NCI-H1105 (cell line): ENCODE measurements around the gene PDE10A.
"Not testable (repeated sequence)": the region's sequence is repeated elsewhere in the genome, so short reads cannot be mapped to it uniquely, and the experiment has no call there.

Experiments used
- DNase-seq: peaks from one replicate; lab custom pipeline; 2025; lab: John Stamatoyannopoulos, UW

Gene PDE10A

DNA sequence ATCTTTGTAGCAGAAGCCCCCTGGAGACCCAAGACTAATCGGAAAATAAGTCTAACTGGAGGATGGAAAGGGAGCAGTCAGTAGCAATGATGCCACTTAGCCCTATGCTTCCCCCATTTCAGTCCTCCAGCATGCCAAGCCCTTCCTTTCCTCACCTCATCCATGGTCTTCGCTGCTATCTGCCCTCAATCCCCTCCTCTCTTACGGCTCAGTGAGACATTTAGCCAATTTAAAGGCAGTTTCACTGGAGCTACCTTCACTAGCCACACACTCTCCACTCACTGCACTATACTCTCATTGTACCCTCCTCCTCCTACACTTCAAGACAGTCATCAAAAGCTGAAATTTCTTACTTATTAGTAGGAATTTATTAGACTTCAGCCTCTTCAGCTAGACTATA lies 111.2 kb downstream of the PDE10A start:
- no peak for DNase-seq

DNA sequence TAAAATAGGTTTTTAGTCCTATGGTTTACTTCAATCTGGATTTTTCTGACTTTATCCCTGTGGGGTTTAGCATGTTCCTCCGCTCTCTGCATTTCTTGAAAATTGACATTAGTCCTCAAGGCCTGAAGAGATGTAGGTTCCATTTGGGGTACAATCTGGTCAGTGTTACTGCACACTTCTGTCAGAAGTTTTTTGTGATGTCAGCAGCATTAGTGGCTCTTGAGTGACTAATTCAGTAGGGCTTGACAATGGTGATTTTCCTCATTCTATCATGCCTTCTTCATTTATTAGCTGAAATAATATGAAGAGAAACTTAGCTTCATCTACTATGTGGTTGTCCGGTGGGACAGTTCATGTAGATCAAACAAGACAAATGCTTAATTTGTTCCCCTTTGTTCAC lies 114.6 kb downstream of the PDE10A start:
- DNase-seq = no peak

DNA sequence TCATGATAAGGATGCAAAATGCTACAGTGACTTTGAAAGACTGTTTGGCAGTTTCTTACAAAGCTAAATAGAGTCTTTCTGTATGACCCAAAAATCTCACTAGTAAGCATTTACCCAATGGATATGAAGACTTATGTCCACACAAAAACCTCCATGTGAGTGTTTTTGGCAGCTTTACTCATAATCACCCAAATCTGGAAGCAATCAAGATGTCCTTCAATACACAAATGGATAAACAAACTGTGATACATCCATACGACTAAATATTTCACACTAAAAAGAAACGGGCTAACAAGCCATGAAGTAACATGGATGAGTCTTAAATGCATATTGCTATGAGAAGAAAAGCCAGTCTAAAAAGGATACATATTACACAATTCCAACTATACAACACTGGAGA lies 117.2 kb downstream of the PDE10A start:
- DNase-seq = no peak

DNA sequence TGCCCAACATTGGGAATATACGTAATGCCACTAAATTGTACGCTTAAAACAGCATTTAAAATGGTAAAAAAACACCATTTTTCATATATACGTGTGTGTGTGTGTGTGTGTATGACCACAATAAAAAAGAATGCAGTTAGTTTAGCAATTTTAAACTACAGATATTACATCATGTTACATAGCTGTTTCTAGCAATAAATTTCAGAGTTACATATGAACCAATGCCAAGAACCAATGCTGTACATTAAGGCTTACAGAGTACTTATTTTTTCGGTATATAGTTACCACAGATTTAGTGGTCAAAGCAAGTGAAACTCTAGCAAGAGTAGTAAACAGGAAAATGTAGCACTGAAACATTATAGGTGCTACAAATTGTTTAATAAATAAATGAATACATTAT lies 119.3 kb downstream of the PDE10A start:
- no peak for DNase-seq

DNA sequence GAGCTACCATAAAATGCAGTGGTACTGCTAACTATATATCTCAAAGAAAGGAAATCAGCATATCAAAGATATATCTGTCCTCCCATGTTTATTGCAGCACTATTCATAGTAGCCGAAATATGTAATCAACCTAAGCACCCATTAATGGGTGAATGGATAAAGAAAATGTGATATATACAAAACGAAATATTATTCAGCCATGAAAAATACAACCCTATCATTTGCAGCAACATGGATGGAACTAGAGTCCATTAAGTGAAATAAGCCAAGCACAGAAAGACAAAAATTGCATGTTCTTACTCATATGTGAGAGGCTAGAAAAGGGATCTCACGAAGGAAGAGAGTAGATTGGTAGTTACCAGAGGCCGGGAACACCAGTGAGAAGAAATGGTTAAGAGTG lies 126.1 kb downstream of the PDE10A start:
- DNase-seq = no peak

DNA sequence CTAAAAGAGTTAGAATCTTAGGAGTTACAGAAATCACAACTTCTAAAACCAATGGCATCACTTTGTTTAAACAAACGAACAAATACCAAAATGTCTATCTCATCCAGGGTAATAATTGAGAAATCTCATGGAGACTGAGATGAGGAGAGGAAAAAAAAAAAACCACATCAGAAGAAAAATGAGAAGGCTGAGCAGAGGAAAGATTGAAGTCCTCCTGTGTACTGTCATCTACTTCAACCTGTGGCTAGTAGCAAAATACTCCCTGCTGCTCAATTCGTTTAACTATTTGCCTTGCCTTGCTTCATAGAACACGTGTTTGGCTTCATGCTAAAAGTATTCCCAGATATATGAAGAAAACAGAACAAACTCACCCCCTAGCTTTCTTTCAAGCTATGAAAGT lies 143.7 kb downstream of the PDE10A start:
- no peak for DNase-seq

DNA sequence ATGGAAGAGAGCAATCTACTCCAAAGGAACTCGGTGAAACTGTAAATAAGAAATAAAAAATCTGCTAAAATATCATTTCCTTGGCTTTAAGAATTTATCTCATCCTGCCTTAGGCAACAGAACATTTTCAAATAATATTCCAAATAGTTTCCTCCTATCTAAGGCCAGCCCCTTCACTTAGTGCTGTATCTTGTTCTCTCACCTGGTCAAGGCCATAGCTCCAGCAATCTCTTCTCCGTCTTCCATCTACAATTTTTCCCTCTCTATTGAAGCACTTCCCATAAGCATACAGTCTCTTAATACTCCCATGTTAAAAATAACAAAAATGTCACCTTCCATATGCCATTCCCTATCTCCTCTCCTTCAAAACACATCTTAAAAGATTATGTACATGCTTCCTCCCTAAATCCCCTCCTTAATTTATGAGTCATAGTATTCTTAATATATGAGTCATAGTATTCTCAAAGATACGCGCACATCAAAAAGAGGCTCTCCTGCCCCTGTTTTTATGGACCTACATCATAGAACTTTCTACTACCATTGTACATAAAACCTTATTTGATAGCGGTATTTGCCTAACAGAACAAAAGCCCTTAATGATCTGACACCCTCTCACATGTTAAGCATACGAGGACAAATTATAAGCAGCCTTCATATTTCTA lies 146.9 kb downstream of the PDE10A start:
- DNase-seq = no peak

DNA sequence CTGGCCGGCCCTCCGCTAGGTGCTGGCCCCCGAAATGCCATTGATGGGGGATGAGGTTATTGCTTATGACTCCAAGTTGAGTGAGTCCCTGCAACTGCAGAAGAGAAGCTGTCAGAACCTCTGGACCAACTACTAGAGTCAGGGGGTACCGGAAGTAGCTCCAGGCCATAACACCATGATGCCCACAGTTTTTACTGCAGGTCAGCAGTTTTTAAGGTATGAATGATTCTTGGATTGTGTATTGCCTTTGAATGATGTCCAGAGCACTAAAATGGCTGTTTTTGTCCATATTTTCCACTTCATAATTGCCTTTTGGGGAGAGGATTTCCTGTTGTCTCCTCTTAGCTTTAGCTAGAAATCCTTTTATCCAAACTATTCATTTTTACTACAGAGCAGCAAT lies 148.4 kb downstream of the PDE10A start:
- DNase-seq = no peak

DNA sequence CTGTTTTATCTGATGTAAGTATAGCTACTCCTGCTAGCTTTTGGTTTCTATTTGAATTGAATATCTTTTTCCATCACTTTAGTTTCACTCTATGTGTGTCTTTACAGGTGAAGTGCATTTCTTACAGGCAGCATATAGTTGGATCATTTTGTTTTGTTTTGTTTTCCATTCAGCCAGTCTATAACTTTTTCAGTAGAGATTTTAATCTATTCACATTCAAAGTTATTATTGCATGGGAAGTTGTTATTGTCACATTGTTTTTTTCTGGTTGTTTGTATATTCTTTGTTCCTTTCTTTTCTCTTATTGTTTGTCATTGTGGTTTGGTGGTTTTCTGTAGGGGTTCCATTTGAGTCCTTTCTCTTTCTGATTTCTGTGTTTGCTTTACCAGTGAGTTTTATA lies 151.2 kb downstream of the PDE10A start:
- no peak for DNase-seq

DNA sequence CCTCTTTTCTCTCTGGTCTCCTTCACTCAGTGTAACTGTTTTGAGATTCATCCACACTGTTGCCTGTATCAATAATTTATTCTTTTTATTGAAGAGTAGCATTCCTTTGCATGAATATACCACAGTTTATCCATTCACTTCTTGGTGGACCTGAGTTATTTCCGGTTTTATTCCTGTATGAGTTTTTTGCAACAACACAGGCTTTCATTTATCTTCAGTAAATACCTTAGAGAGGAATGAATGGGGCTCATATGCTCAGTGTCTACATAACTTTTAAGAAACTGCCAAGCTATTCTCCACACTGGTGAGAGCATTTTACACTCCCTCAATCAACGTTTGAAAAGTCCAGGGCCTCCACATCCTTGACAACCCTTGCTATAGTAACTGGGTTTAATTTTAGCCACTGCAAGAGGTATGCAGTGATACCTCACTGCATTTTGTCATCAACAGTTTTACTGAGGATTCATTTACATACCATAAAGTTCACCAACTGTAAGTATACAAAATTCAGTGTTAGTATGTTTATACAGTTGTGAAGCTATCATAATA lies 154.6 kb downstream of the PDE10A start:
- DNase-seq = no peak

DNA sequence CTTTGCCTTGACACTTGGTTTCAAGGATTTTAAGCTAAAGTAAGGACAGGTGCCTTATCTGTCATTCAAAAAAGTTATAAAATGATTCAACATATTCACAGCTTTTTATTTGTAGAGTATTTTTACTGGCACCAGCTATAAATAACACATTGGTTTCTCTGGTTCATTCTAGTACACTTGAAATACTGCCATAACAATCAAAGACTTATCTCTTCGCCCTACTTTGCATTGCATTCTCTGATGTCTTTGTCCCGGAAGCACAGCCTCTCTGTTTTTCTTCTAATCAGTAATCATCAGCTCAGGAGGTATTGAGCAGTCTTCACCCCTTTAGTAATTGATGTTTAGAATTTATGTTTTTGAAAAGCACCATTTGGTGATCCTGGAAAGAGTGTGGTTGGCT lies 156.4 kb downstream of the PDE10A start:
- no peak for DNase-seq

DNA sequence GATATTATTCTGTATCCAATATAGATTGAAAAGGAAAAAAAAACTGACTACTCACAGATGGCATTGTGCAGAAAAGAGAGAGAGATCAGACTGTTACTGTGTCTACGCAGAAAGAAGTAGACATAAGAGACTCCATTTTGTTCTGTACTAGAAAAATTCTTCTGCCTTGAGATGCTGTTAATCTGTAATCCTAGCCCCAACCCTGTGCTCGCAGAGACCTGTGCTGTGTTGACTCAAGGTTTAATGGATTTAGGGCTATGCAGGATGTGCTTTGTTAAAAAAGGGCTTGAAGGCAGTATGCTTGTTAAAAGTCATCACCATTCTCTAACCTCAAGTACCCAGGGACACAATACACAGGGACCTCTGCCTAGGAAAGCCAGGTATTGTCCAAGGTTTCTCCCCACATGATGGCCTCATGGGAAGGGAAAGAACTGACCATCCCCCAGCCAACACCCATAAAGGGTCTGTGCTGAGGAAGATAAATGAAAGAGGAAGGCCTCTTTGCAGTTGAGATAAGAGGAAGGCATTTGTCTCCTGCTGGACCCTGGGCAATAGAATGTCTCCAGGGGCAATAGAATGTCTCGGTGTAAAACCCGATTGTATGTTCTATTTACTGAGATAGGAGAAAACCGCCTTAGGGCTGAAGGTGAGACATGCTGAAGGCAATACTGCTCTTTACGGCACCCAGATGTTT lies 162.7 kb downstream of the PDE10A start:
- not testable (repeated sequence) for DNase-seq

DNA sequence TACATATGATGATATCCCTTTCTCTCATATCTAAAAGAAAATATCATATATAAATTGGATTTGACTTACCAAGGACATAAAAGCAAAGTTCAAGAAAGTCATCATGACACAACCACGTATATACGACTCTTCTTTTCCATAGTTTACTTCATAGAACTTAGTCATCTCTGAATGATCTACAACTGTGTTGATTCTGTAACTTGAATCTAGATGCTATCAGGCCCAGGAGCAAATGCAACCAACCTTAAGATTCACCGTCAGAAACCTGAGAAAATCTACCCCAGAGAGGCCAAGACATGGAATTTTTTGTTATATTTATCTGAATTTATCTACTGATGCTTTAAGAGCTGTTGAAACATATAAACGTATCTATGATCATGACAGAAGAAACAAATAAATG lies 165.6 kb downstream of the PDE10A start:
- no peak for DNase-seq

DNA sequence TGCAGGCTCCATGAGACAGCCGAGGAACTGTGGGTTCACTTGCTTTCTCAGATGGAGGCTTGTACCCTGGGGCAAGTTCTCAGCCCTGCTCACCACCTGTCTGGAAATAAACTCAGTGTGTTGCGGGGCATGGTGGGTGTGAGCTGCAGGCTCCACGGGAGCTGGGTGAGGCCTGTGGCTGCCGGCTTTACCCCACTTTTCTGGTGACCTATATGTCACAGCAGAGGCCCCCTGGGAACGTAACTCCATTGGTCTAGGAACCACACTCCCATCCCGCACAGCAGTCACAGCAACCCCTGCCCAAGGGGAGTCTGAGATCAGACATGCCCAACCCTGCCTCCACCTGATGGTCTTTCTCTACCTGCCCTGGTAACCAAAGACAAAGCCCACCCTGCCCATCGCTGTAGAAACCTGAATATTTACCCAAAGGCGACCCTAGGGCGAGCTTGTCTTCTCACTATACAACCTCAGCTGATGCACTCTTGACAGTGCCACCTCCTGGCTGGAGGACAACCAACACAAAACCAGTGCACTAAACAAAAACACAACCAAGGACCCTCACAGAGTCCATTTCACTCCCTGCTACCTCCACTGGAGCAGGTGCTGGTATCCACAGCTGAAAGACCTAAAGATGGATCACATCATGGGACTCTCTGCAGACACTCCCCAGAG lies 174.3 kb downstream of the PDE10A start:
- no peak for DNase-seq

DNA sequence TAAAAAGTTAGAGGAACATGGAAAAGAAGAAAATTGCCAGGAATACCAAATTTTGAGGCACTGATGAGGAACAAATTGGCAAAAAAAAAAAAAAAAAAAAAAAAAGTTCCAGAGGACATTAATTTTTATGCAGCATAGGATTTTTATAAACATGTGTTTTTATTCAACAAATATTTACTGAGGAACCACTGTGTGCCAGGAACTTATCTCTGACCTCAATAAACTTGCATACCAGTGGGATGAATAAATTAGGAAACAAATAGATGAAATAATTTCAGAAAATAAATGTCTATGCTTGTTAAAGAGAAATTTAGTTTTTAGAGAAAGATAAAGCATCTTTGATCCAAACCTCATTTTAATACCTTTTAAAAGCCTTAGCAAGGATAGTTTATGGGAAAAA lies 175.1 kb downstream of the PDE10A start:
- no peak for DNase-seq

DNA sequence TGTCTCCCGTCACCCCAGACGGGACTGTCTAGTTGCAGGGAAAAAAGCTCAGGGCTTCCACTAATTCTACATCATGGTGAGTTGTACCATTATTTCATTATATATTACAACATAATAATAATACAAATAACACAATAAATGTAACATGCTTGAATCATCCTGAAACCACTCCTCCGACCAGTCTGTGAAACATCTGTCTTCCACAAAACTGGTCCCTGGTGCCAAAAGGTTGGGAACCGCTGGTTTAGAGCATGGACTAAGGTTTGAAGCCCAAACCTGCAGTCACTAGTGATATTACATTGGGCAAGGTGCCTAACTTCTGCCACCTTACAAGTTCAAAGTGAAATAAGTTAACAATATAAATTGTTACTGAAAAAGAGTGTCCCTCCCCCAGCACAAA lies 175.7 kb downstream of the PDE10A start:
- DNase-seq = no peak

DNA sequence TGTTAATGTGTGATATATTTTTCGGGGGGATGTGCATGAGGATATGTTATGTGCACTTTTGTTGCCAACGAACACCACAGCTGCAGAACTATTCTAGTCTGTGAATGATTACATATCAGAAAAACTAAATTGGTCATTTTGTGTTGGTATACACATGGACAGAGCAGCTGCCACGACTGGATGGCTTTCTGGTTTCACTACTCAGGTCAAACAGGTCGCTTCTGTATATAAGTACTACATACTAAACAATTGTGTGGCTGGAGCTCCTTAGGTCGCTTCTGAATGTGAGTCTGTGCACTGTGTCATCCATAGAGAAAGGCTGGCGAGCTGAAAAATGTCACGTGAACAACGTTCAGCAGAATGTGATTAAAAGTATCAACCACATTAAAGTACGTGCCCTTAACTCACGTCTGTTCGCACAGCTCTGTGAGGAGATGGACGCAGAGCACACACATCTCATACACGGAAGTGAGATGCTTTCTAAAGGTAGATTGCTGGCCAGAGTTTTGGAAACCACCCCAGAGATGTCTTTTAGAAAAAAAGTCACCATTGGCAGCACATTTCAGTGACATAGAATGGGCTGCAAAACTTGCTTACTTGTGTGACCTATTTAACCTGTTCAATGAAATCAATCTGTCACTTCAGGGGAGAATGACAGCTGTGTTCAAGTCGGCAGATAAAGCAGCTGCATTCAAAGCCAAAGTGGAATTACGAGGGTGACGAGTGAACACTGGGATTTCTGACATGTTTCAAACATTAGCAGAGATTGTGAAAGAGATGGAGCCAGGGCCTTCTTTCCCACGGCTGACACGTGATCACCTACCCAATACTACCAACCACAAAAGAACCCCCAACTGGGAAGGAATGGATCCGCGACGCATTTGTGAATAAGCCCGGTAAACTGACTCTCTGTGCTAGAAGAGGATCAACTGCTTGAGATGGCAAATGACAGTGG lies 176.6 kb downstream of the PDE10A start:
- no peak for DNase-seq

DNA sequence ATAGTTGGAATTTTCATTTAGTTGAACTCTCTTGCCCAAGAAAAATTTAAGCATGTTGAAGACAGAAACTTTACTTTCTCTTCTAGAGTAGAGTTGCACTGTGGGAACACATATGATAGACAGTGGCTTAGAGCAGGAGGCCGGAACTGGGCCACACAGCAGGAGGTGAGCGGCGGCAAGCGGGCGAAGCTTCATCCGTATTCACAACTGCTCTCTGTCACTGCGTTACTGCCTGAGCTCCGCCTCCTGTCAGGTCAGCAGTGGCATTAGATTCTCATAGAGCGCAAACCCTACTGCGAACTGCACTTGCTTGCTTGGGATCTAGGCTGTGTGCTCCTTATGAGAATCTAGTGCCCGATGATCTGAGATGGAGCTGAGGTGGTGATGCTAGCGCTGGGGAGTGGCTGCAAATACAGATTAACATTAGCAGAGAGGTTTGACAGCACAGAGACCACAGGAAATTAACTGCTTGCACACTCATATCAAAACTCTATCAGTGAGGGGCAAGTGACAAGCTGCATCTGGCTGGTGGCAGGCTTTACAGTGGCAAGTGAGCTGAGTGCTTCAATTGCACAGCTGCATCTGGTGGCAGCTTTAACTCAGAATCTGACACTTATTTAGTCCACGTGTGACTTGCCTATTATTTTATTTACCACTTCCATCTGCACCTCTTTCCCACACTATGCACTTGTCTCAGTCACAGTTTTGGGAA lies 178.7 kb downstream of the PDE10A start:
- DNase-seq = no peak

DNA sequence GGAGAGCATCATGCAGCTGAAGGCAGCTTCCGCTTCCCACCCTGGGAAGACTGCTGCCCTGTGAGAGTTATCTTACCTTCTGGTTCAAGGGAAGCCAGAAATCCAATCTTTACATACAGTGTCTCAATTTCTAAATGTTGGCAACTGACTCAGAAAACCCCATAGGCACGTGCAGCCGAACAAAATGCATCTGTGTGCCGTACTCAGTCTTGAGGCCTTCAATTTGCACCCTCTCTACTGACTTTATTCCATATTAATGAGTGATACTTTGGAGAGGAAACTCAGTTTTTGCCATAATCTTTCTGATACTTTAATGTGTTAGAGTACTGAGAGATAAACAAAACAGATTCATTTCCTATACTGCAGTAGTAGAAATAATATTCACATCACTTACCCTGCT lies 181.1 kb downstream of the PDE10A start:
- no peak for DNase-seq

DNA sequence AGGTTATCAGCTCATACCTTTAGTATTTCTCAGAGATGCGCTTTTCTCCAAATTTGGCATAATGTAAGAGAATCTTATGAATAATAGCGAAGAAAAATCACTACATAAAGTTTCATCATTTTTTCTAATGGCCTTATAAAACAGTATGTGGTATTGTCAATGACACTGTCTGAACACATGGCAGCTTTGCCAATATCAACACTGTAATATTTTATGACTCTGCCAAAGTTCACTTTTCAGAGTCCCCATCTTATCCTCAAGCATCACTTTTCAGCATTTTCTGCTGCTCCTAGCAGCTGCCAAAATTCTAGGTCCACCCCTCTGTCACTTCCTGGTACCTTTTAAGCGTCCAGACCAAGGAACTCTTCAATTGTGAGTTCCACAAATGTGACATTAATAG lies 182.1 kb downstream of the PDE10A start:
- no peak for DNase-seq

DNA sequence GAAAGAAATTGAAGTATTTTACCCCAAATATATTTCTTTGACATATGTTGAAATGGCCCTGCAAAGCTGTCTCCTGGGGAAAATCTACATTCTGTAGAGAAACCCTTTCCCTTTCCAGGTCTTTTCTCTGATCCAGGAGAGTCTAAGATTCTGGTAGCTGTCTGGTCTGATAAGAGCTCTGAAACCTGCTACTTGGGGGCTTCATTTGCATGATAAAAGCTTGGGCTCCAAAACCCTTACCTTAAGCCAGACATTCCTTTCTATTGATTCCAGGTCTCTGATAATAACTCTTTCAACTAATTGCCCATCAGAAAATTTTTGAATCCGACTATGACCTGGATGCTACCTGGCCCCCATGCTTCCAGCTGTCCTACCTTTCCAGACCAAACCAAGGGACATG lies 184.5 kb downstream of the PDE10A start:
- DNase-seq = no peak
